Progenitor cell of endocrine pancreas (in vitro differentiated cells): ENCODE results near the gene CTNNA2. TPM values are rescaled to one million over a fixed set of nuclear protein-coding genes. Genes with fewer than 3 reads are reported as not detected.

Experiments used
- DNase-seq: peaks from one replicate; pipeline ENCODE4 v3.0.0; 2021; ENCODE audit warnings: low spot score; ENCODE audit not compliant: unreplicated experiment
- H3K27ac Mint-ChIP-seq: 2 replicates; pipeline ENCODE4 v1.8.0; 2021; ENCODE audit warnings: mild to moderate bottlenecking, moderate library complexity, mixed read lengths
- H3K27me3 Mint-ChIP-seq: 2 replicates; pipeline ENCODE4 v1.8.0; 2021; ENCODE audit warnings: mixed read lengths
- H3K36me3 Mint-ChIP-seq: 2 replicates; pipeline ENCODE4 v1.8.0; 2022; ENCODE audit warnings: mixed read lengths; ENCODE audit not compliant: insufficient read depth
- H3K4me1 Mint-ChIP-seq: 2 replicates; pipeline ENCODE4 v1.8.0; 2021; ENCODE audit warnings: low read depth, mixed read lengths
- H3K4me3 Mint-ChIP-seq: 2 replicates; pipeline ENCODE4 v1.8.0; 2021; ENCODE audit warnings: low read depth, mild to moderate bottlenecking, moderate library complexity, mixed read lengths
- H3K9me3 Mint-ChIP-seq: 2 replicates; pipeline ENCODE4 v1.8.0; 2021; ENCODE audit warnings: low read depth, mixed read lengths
- CTCF ChIP-seq: fragments of 200-600 bp; sonication (generic); IDR thresholded peaks from one replicate; pipeline ENCODE4 v1.5.0; 2021; ENCODE audit warnings: antibody characterized with exemption, mild to moderate bottlenecking; ENCODE audit not compliant: unreplicated experiment
- total RNA-seq: library from RNA; stranded (reverse); gene quantifications from 2 replicates; pipeline ENCODE4 v1.2.1, GENCODE V29; 2021

Gene CTNNA2
- total RNA-seq, 1 donor from 2014 or later, result 10.2 TPM

GRCh38 chr2:80489717-80490116, 976.9 kb downstream of the CTNNA2 start:
- DNase-seq, result no peak
- no peak for TF ChIP-seq CTCF
- Mint-ChIP-seq H3K27me3 (no peaks in the 10 kb centered on the region), H3K36me3 (no peaks in the 10 kb centered on the region), H3K4me1 (peaks cover 13% of the 10 kb centered on the region), H3K9me3 (peaks cover 3% of the 10 kb centered on the region), H3K27ac (no peak overlapping the region), H3K4me3 (no peak overlapping the region)

- Mint-ChIP-seq H3K36me3 (no peaks in the 10 kb centered on the region), H3K27ac (no peak overlapping the region), H3K9me3 (peaks cover 3% of the 10 kb centered on the region), H3K27me3 (no peaks in the 10 kb centered on the region), H3K4me3 (no peak overlapping the region), H3K4me1 (peaks cover 13% of the 10 kb centered on the region)
- DNase-seq, result no peak
- TF ChIP-seq CTCF, result no peak
These were observed 978.1 kb downstream of the CTNNA2 start for GRCh38 chr2:80490964-80491363.

GRCh38 chr2:80496346-80496745, 983.5 kb downstream of the CTNNA2 start:
- no peak for TF ChIP-seq CTCF
- Mint-ChIP-seq H3K4me1 (no peaks in the 10 kb centered on the region), H3K27me3 (no peaks in the 10 kb centered on the region), H3K27ac (no peak overlapping the region), H3K9me3 (peaks cover 3% of the 10 kb centered on the region), H3K36me3 (no peaks in the 10 kb centered on the region), H3K4me3 (no peak overlapping the region)
- DNase-seq, result no peak

GRCh38 chr2:80496775-80497174, 983.9 kb downstream of the CTNNA2 start:
- no peaks in the 10 kb centered on the region for H3K36me3 Mint-ChIP-seq
- no peaks in the 10 kb centered on the region for H3K27me3 Mint-ChIP-seq
- no peak overlapping the region for H3K27ac Mint-ChIP-seq
- DNase-seq, result no peak
- no peaks in the 10 kb centered on the region for H3K4me1 Mint-ChIP-seq
- H3K9me3 Mint-ChIP-seq, result peaks cover 3% of the 10 kb centered on the region
- H3K4me3 Mint-ChIP-seq, result no peak overlapping the region
- no peak for TF ChIP-seq CTCF

GRCh38 chr2:80499095-80499494, 986.2 kb downstream of the CTNNA2 start:
- Mint-ChIP-seq H3K27me3 (no peaks in the 10 kb centered on the region), H3K9me3 (no peaks in the 10 kb centered on the region), H3K36me3 (no peaks in the 10 kb centered on the region), H3K4me3 (no peak overlapping the region), H3K27ac (no peak overlapping the region), H3K4me1 (no peaks in the 10 kb centered on the region)
- DNase-seq, result no peak
- TF ChIP-seq CTCF, result peak; percentile 74
